SH-SY5Y (cell line): Measurements from ENCODE around the gene HSPB1.

ENCODE experiments used
- GATA2 ChIP-seq: IDR thresholded peaks from 2 replicates; pipeline ENCODE4 v1.6.1; 2011; ENCODE audit warnings: mild to moderate bottlenecking, low read depth, low read length
- GATA3 ChIP-seq: IDR thresholded peaks from 2 replicates; pipeline ENCODE4 v1.6.1; 2011; ENCODE audit warnings: low read depth, mild to moderate bottlenecking, low read length, moderate library complexity

DNA sequence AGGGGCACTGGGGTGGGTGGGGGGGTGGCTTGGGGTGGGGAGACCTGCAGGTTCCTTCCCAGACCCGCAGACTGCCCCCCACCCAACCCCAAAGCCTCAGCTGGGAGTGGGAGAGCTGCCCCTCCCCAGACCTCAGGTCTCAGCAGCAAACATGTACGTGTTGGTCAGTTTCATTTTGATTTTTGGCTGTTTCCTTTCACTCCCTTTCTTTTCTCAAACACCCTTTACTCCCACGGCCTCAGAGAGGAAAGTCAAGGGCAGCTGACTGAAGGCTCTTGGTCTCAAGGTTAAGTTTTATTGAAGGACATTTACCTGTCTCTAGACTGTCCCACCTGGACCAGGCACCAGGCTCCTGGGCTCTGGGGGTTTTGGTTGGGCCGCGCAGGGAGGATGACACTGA lies 34.1 kb upstream of the HSPB1 start:
- TF ChIP-seq GATA2 (no peak), GATA3 (no peak)
